A673 (cell line): Measurements from ENCODE around the gene SEBOX. TPM values are rescaled to one million over a fixed set of nuclear protein-coding genes. Genes with fewer than 3 reads are reported as not detected.

Experiments
- BruUV-seq: library from RNA; stranded (reverse); fragments of 400-500 nt; replicated peaks from 2 replicates; lab custom pipeline; 2021; lab: Mats Ljungman, UMichigan
- CTCF ChIA-PET: fragments of 300-600 bp; sonication (Branson Sonifier 250); formaldehyde crosslinking; loops from one replicate; lab custom pipeline; 2022; ENCODE audit warnings: antibody characterized with exemption; lab: Charles Lee
- POLR2A ChIA-PET: fragments of 300-600 bp; sonication (Branson Sonifier 250); formaldehyde crosslinking; loops from one replicate; lab custom pipeline; 2022; ENCODE audit warnings: antibody characterized with exemption; ENCODE audit not compliant: low non-redundant PET; lab: Charles Lee
- DNase-seq: peaks from one replicate; pipeline ENCODE4 v3.0.0-alpha.2; 2015; ENCODE audit warnings: low spot score
- H3K27ac ChIP-seq: fragments of 200-600 bp; sonication (generic); 2 replicates; pipeline ENCODE4 v1.5.1; 2016; ENCODE audit warnings: mixed run types, low read depth, mild to moderate bottlenecking, mixed read lengths, antibody characterized with exemption, low read length; ENCODE audit not compliant: poor library complexity, severe bottlenecking
- H3K27me3 ChIP-seq: fragments of 200-600 bp; sonication (generic); replicated peaks from 2 replicates; pipeline ENCODE4 v1.6.1; 2017; ENCODE audit warnings: mixed run types, low read depth, mild to moderate bottlenecking, mixed read lengths, antibody characterized with exemption, low read length; ENCODE audit not compliant: insufficient read depth, poor library complexity
- H3K36me3 ChIP-seq: fragments of 200-600 bp; sonication (generic); 2 replicates; pipeline ENCODE4 v1.6.1; 2016; ENCODE audit warnings: mixed run types, mild to moderate bottlenecking, mixed read lengths, antibody characterized with exemption, low read length; ENCODE audit not compliant: insufficient read depth, poor library complexity, severe bottlenecking
- H3K4me1 ChIP-seq: fragments of 200-600 bp; sonication (generic); 2 replicates; pipeline ENCODE4 v1.6.1; 2017; ENCODE audit warnings: mixed run types, mild to moderate bottlenecking, mixed read lengths, antibody characterized with exemption, low read length; ENCODE audit not compliant: insufficient read depth, poor library complexity, severe bottlenecking
- H3K4me3 ChIP-seq: fragments of 200-600 bp; sonication (generic); 2 replicates; pipeline ENCODE4 v1.5.1; 2016; ENCODE audit warnings: low read depth, mixed run types, mild to moderate bottlenecking, mixed read lengths, low read length; ENCODE audit not compliant: poor library complexity, severe bottlenecking
- H3K9me3 ChIP-seq: fragments of 200-600 bp; sonication (generic); 2 replicates; pipeline ENCODE4 v1.6.1; 2016; ENCODE audit warnings: mixed run types, low read depth, mild to moderate bottlenecking, mixed read lengths, antibody characterized with exemption, low read length; ENCODE audit not compliant: poor library complexity, severe bottlenecking
- CTCF ChIP-seq: fragments of 300-800, 200-600 bp; sonication (generic); conservative IDR thresholded peaks from 2 replicates; pipeline ENCODE4 v1.5.1; 2017; ENCODE audit warnings: low read depth, mild to moderate bottlenecking, antibody characterized with exemption, low read length, moderate library complexity, mixed read lengths
- EZH2 ChIP-seq: fragments of 200-600 bp; sonication (generic); IDR thresholded peaks from 2 replicates; pipeline ENCODE4 v1.6.1; 2017; ENCODE audit warnings: borderline replicate concordance, low read depth, mild to moderate bottlenecking, mixed read lengths, antibody characterized with exemption, low read length; ENCODE audit not compliant: poor library complexity, severe bottlenecking
- intact Hi-C: fragments of 100-400 bp; cut with micrococcal nuclease; formaldehyde crosslinking; loops from one replicate; pipeline ENCODE4 v1.10.0; 2022; ENCODE audit not compliant: unreplicated experiment
- total RNA-seq: library from RNA; stranded (reverse); gene quantifications from 2 replicates; pipeline ENCODE4 v1.2.3, GENCODE V29; 2021

Gene SEBOX
- total RNA-seq, 1 experiment from 2014 or later, result not detected

- intact Hi-C loops, result no loop called here
- Histone ChIP-seq H3K4me3 (no peak overlapping the region), H3K4me1 (peaks cover 11% of the 10 kb centered on the region), H3K9me3 (no peaks in the 10 kb centered on the region), H3K36me3 (peaks cover 30% of the 10 kb centered on the region), H3K27me3 (no peaks in the 10 kb centered on the region), H3K27ac (no peak overlapping the region)
- BruUV-seq, result no TSS peak
- POLR2A ChIA-PET, result no interaction called here
- CTCF ChIA-PET, result no interaction called here
- TF ChIP-seq EZH2, result no peak
- TF ChIP-seq CTCF, result no peak
- no peak for DNase-seq
These were observed 33.0 kb downstream of the SEBOX start for GRCh38 chr17:28331891-28332420.

GRCh38 chr17:28330671-28331070, 34.3 kb downstream of the SEBOX start:
- no peak overlapping the region for H3K27ac ChIP-seq
- BruUV-seq, result no TSS peak
- intact Hi-C loops, result no loop called here
- H3K4me1 ChIP-seq, result peaks cover 4% of the 10 kb centered on the region
- ChIA-PET POLR2A (interaction anchor here (0.6 kb wide), 1 partner anchor 124 kb away, joined by 6 read pairs; no protein-coding TSS in a partner anchor), CTCF (no interaction called here)
- no peak for DNase-seq
- no peak overlapping the region for H3K4me3 ChIP-seq
- H3K36me3 ChIP-seq, result peaks cover 43% of the 10 kb centered on the region
- TF ChIP-seq CTCF (no peak), EZH2 (no peak)
- no peaks in the 10 kb centered on the region for H3K9me3 ChIP-seq
- H3K27me3 ChIP-seq, result no peaks in the 10 kb centered on the region

DNA sequence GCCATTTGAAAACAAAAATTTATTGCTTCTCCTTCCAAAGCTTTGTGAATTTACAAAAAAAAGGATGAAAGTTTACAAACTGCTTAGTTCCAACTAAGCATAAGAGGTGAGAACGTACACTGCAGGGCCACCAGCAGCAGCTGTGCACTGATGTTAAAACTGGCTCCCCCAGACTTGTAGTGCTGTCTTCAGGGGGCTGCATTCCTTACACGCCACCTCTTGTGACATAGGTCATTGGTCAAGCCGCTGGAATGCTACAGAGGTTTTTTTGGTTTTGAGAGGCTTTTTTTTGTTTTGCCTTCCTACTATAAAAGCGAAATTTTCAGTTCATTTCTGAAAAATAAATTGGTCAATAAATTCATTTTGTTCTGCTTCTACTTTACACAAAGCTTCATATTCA, 36.7 kb downstream of the SEBOX start:
- no peak for DNase-seq
- intact Hi-C loops, result no loop called here
- CTCF ChIA-PET, result no interaction called here

More for the DNA sequence above, 36.7 kb downstream of the SEBOX start:
- Histone ChIP-seq H3K4me3 (no peak overlapping the region), H3K4me1 (no peaks in the 10 kb centered on the region), H3K9me3 (no peaks in the 10 kb centered on the region), H3K27ac (no peak overlapping the region), H3K36me3 (peaks cover 52% of the 10 kb centered on the region), H3K27me3 (no peaks in the 10 kb centered on the region)
- no TSS peak for BruUV-seq
- POLR2A ChIA-PET, result interaction anchor here (0.7 kb wide), 1 partner anchor 43 kb away, joined by 3 read pairs; no protein-coding TSS in a partner anchor
- TF ChIP-seq EZH2 (no peak), CTCF (no peak)
